B cell (primary cell): ENCODE results near the gene BCL2L13.

Experiments
- EZH2 ChIP-seq: IDR thresholded peaks from 2 replicates; pipeline ENCODE4 v1.6.1; 2012; ENCODE audit warnings: borderline replicate concordance, low read depth, mild to moderate bottlenecking, moderate library complexity, low read length; ENCODE audit not compliant: insufficient read depth, poor library complexity, severe bottlenecking
- TF ChIP-seq, protein P1 (sequence below): fragments of 200-600 bp; IDR thresholded peaks from one replicate; pipeline ENCODE4 v1.8.0; 2022; ENCODE audit warnings: antibody characterized with exemption, mild to moderate bottlenecking

GRCh38 chr22:17612057-17612456, 26.5 kb upstream of the BCL2L13 start:
- TF ChIP-seq, protein P1, sequence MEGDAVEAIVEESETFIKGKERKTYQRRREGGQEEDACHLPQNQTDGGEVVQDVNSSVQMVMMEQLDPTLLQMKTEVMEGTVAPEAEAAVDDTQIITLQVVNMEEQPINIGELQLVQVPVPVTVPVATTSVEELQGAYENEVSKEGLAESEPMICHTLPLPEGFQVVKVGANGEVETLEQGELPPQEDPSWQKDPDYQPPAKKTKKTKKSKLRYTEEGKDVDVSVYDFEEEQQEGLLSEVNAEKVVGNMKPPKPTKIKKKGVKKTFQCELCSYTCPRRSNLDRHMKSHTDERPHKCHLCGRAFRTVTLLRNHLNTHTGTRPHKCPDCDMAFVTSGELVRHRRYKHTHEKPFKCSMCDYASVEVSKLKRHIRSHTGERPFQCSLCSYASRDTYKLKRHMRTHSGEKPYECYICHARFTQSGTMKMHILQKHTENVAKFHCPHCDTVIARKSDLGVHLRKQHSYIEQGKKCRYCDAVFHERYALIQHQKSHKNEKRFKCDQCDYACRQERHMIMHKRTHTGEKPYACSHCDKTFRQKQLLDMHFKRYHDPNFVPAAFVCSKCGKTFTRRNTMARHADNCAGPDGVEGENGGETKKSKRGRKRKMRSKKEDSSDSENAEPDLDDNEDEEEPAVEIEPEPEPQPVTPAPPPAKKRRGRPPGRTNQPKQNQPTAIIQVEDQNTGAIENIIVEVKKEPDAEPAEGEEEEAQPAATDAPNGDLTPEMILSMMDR = no peak
- no peak for TF ChIP-seq EZH2
